Skeletal muscle tissue (tissue), 4 donors: Measurements from ENCODE around the gene POP4. TPM values are rescaled to one million over a fixed set of nuclear protein-coding genes. Genes with fewer than 3 reads are reported as not detected.

ENCODE experiments used
- H3K27ac ChIP-seq: one replicate; pipeline ENCODE4 v1.7.0; 2013; ENCODE audit warnings: mild to moderate bottlenecking, low read depth, low read length, inconsistent platforms
- H3K27me3 ChIP-seq, 3 donors: one replicate each; pipeline ENCODE4 v1.7.0; 2013; ENCODE audit warnings: low read length in 3 of 3; ENCODE audit not compliant: control insufficient read depth in 3 of 3, insufficient read depth in 3 of 3
- H3K36me3 ChIP-seq, 3 donors: one replicate each; pipeline ENCODE4 v1.7.0; 2013; ENCODE audit warnings: low read length in 3 of 3; ENCODE audit not compliant: control insufficient read depth in 3 of 3, insufficient read depth in 3 of 3
- H3K4me1 ChIP-seq, 3 donors: one replicate each; pipeline ENCODE4 v1.7.0; 2013; ENCODE audit warnings: low read length in 3 of 3, mild to moderate bottlenecking in 3 of 3; ENCODE audit not compliant: control insufficient read depth in 3 of 3, insufficient read depth in 3 of 3
- H3K4me3 ChIP-seq, 3 donors: one replicate each; pipeline ENCODE4 v1.7.0; 2013; ENCODE audit warnings: low read length in 3 of 3
- H3K9ac ChIP-seq, 3 donors: one replicate each; pipeline ENCODE4 v1.7.0; 2013; ENCODE audit warnings: low read length in 3 of 3, mild to moderate bottlenecking in 3 of 3, moderate library complexity in 2 of 3, low read depth in 1 of 3
- H3K9me3 ChIP-seq, 3 donors: one replicate each; pipeline ENCODE4 v1.7.0; 2013; ENCODE audit warnings: low read length in 3 of 3; ENCODE audit not compliant: control insufficient read depth in 3 of 3
- total RNA-seq: library from RNA; depleted of rRNA; stranded (reverse); fragments of >200 nt; gene quantifications from one replicate; pipeline ENCODE4 v1.2.3, GENCODE V29; 2014
- donor health status: Osteomylitis.

Gene POP4
- total RNA-seq, 1 donor from 2014 or later = 22.4 TPM

- Histone ChIP-seq H3K9ac (no peak overlapping the region), H3K27me3 (peaks cover 43 to 57% (median 43%) of the 10 kb centered on the region in 3 donors), H3K4me1 (no peaks in the 10 kb centered on the region), H3K4me3 (no peak overlapping the region), H3K27ac (no peak overlapping the region), H3K9me3 (no peaks in the 10 kb centered on the region), H3K36me3 (no peaks in the 10 kb centered on the region)
Measured at GRCh38 chr19:29576761-29577648, 29.1 kb upstream of the POP4 start.

DNA sequence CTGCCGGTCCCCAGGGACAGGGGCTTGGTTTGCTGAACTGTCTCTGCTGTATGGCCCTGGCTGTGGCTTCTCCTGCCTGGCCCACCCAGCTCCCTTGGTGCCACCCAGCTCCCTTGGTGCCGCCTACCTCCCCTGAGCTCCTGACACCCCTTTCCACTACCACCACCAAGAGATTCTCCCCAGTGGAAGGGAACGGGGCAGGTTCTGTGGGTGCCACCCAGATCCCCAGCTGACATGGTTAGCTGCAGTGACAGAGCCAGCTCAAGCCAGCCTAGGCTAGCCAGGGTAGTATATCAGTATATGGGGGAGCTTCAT, 28.5 kb upstream of the POP4 start:
- Histone ChIP-seq H3K27ac (no peak overlapping the region), H3K4me1 (no peaks in the 10 kb centered on the region), H3K36me3 (no peaks in the 10 kb centered on the region), H3K27me3 (peaks cover 39 to 55% (median 39%) of the 10 kb centered on the region in 3 donors), H3K9ac (no peak overlapping the region), H3K4me3 (no peak overlapping the region), H3K9me3 (no peaks in the 10 kb centered on the region)

DNA sequence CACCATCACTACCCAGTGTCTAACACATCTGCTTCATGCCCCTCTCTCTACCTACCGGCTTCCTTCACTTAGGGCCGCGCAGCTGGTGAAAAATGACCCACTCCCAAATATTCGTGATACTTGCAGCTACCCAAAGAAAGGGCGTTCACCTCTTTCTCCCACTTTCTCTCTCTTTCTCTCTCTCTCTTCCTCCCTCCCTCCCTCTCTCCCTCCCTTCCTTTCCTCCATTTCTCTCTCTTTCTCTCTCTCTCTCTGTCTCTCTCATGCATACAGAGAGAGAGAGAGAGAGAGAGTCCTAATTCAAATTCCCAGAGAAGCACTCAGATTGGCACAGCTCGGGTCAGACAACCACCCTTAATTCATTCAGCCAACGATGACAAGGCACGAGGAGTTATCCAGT, 27.7 kb upstream of the POP4 start:
- Histone ChIP-seq H3K9me3 (no peaks in the 10 kb centered on the region), H3K36me3 (no peaks in the 10 kb centered on the region), H3K4me3 (no peak overlapping the region), H3K9ac (no peak overlapping the region), H3K27ac (no peak overlapping the region), H3K4me1 (no peaks in the 10 kb centered on the region), H3K27me3 (peaks cover 36 to 54% (median 39%) of the 10 kb centered on the region in 3 donors)

DNA sequence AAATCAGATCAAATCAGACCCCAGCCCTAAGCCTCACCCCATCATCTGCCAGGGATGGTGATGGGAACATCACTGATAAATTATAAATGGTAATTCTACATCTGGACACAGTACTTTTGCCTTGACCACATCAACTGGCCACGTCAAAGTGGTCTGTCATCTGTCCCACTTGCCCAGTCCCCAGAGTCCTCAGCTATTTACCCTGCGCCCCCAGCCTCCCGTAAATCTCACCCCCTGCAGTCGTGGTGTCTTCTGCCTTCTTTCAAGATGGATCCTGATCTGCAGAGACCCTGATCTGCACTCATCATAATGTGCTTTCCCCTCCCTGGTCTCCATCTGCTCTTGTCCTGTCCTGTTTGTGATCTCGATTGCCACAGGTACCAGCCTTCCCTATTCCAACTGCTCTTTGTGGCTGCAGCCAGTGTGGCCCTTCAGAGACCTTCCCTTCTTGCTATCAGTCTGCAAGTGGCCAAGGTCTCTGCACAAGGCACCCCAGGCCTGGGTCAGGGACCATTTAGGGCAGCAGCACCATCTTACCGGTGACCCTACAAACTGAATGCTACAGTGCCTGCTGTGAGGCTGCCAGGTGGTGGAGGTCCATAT, 26.7 kb upstream of the POP4 start:
- no peak overlapping the region for H3K9ac ChIP-seq
- H3K36me3 ChIP-seq = no peaks in the 10 kb centered on the region
- peaks cover 33 to 45% (median 34%) of the 10 kb centered on the region in 3 donors for H3K27me3 ChIP-seq
- no peak overlapping the region for H3K4me3 ChIP-seq
- H3K4me1 ChIP-seq = no peaks in the 10 kb centered on the region
- H3K27ac ChIP-seq = no peak overlapping the region
- no peaks in the 10 kb centered on the region for H3K9me3 ChIP-seq

DNA sequence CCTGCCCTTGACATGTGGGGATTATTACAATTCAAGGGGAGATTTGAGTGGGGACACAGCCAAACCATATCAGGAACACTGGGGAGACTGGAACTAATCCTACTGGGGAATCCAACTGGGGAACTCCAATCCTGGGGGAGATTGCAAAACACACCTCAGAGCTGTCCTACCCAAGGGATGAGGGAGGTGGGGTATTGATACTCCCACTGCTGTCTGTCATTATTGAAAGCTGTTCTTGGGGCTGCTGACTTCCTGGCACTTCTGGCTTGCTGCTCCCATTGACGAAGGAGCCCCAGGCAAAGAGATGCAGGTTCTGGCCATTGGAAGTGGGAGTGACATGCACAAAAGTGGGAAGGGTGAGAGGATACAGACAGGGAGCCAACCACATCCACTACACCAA, 24.7 kb upstream of the POP4 start:
- Histone ChIP-seq H3K9me3 (no peaks in the 10 kb centered on the region), H3K36me3 (no peaks in the 10 kb centered on the region), H3K27me3 (peaks cover 17 to 32% (median 18%) of the 10 kb centered on the region in 3 donors), H3K9ac (no peak overlapping the region), H3K4me1 (no peaks in the 10 kb centered on the region), H3K27ac (no peak overlapping the region), H3K4me3 (no peak overlapping the region)

- Histone ChIP-seq H3K27me3 (peaks cover 10 to 22% (median 13%) of the 10 kb centered on the region in 3 donors), H3K36me3 (no peaks in the 10 kb centered on the region)
Measured at GRCh38 chr19:29583196-29583999, 22.7 kb upstream of the POP4 start.

DNA sequence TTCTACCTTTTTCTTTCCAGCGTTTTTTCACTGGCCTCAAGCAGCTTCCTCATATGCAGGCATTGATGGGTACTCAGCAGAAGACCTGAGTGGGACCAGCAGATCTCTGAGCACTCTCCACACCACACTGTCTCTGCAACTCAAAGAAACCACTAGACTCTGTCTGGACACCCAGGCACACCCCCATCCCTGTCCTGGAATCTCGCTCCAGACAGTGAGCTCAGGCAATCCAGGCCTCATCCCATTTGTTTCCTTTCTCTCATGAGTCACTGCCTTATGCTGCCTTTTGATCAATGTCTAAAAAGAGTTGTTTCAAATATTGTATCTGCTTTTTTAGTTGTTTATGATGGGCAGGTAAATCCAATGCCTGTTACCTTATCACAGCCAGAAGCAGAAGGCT, 19.7 kb upstream of the POP4 start:
- peaks cover 0 to 2% (median 0%) of the 10 kb centered on the region in 3 donors for H3K9me3 ChIP-seq
- H3K27me3 ChIP-seq = peaks cover 15 to 20% (median 15%) of the 10 kb centered on the region in 3 donors
- no peak overlapping the region for H3K4me3 ChIP-seq
- H3K36me3 ChIP-seq = no peaks in the 10 kb centered on the region
- H3K9ac ChIP-seq = no peak overlapping the region
- no peak overlapping the region for H3K27ac ChIP-seq
- H3K4me1 ChIP-seq = no peaks in the 10 kb centered on the region

More at GRCh38 chr19:29583196-29583999, 22.7 kb upstream of the POP4 start:
- peaks cover 0 to 2% (median 0%) of the 10 kb centered on the region in 3 donors for H3K9me3 ChIP-seq
- no peak overlapping the region for H3K4me3 ChIP-seq
- H3K9ac ChIP-seq = no peak overlapping the region
- H3K27ac ChIP-seq = no peak overlapping the region
- no peaks in the 10 kb centered on the region for H3K4me1 ChIP-seq

GRCh38 chr19:29587059-29587458, 19.0 kb upstream of the POP4 start:
- H3K27me3 ChIP-seq = peaks cover 15 to 21% (median 20%) of the 10 kb centered on the region in 3 donors
- H3K9ac ChIP-seq = no peak overlapping the region
- no peak overlapping the region for H3K27ac ChIP-seq
- H3K9me3 ChIP-seq = peaks cover 0 to 2% (median 0%) of the 10 kb centered on the region in 3 donors
- no peak overlapping the region for H3K4me3 ChIP-seq
- H3K36me3 ChIP-seq = no peaks in the 10 kb centered on the region
- H3K4me1 ChIP-seq = no peaks in the 10 kb centered on the region

GRCh38 chr19:29587518-29587986, 18.5 kb upstream of the POP4 start:
- no peak overlapping the region for H3K9ac ChIP-seq
- H3K27me3 ChIP-seq = peaks cover 15 to 23% (median 21%) of the 10 kb centered on the region in 3 donors
- H3K4me3 ChIP-seq = no peak overlapping the region
- peaks cover 0 to 2% (median 0%) of the 10 kb centered on the region in 3 donors for H3K9me3 ChIP-seq
- H3K27ac ChIP-seq = no peak overlapping the region
- no peaks in the 10 kb centered on the region for H3K36me3 ChIP-seq
- no peaks in the 10 kb centered on the region for H3K4me1 ChIP-seq
